ENCODE results near the gene CGNL1.

CGNL1 gene

DNA sequence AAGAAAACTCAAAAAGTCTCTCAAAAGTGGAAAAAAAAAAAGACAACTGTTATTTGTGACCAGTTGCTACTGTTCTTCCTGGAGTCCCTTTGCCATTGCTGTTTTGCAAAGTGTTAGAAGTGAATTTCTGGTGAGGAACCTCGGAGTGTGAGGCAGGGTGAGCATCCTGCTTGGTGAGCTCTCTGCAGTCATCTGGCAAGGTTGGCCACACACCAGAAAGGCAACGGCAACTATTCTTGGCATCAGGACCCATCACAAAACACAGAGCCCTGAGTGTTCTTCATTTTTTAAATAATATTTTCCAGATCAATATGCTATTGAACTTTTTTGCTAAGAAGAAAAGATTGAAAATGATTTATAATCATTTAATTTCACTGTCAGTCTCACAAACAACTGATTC lies 60.7 kb downstream of the CGNL1 start:
- H3K27ac ChIP-seq (ENCODE audit: insufficient read depth, low read depth, low read length, poor library complexity, severe bottlenecking), result no peak overlapping the region
- no peaks in the 10 kb centered on the region for H3K36me3 ChIP-seq (ENCODE audit: control insufficient read depth, insufficient read depth, low read length)
- WGBS, 2 experiments, result 82 to 88% methylated on average over 2 of the region's 2 CpGs

DNA sequence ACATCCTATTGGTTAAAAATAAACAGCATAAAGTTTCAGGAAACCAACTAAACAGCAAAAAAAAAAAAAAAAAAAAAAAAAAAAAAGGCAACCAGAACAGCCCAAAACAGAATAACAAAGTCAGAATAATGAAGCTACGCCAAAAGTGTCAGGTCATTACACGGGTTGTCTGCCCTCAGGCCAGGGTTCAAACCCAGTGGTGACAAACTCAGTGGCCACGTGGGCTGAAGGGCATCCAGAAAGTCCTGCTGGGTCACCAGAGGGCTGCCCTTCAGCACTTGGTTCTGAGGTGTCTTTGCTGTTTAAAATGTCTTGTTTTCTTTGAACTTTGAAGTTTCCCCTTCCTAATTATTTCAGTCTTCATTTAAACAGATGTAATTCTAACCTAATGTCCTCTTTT lies 61.3 kb downstream of the CGNL1 start:
- 87 to 91% methylated on average over 3 of the region's 3 CpGs for WGBS, 2 experiments
- Histone ChIP-seq H3K27me3 (ENCODE audit: control insufficient read depth, insufficient read depth, low read length, poor library complexity, severe bottlenecking) (no peaks in the 10 kb centered on the region), H3K36me3 (ENCODE audit: control insufficient read depth, insufficient read depth, low read length) (no peaks in the 10 kb centered on the region), H3K27ac (ENCODE audit: insufficient read depth, low read depth, low read length, poor library complexity, severe bottlenecking) (no peak overlapping the region), H3K4me3 (ENCODE audit: insufficient read depth, low read depth, low read length) (no peak overlapping the region), H3K4me1 (ENCODE audit: control insufficient read depth, insufficient read depth, low read length) (peaks cover 12% of the 10 kb centered on the region), H3K9me3 (ENCODE audit: control insufficient read depth, low read length) (no peaks in the 10 kb centered on the region)

More for the DNA sequence above, 60.7 kb downstream of the CGNL1 start:
- H3K27me3 ChIP-seq (ENCODE audit: control insufficient read depth, insufficient read depth, low read length, poor library complexity, severe bottlenecking), result no peaks in the 10 kb centered on the region
- H3K9me3 ChIP-seq (ENCODE audit: control insufficient read depth, low read length), result no peaks in the 10 kb centered on the region
- no peak overlapping the region for H3K4me3 ChIP-seq (ENCODE audit: insufficient read depth, low read depth, low read length)
- peaks cover 12% of the 10 kb centered on the region for H3K4me1 ChIP-seq (ENCODE audit: control insufficient read depth, insufficient read depth, low read length)

DNA sequence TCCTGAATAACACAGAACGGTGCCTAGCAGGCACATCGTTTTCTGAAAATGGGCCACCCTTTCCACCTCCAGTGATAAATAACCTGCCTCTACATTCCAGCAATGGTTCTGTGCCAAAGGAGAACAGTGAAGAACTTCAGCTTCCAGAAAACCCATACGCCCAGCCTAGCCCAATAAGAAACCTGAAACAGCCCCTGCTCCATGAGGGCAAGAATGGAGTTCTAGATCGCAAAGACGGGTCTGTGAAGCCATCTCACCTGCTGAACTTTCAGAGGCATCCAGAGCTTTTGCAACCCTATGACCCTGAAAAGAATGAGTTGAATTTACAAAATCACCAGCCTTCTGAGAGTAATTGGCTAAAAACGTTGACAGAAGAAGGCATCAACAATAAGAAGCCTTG lies 61.9 kb downstream of the CGNL1 start:
- no peaks in the 10 kb centered on the region for H3K36me3 ChIP-seq (ENCODE audit: control insufficient read depth, insufficient read depth, low read length)

DNA sequence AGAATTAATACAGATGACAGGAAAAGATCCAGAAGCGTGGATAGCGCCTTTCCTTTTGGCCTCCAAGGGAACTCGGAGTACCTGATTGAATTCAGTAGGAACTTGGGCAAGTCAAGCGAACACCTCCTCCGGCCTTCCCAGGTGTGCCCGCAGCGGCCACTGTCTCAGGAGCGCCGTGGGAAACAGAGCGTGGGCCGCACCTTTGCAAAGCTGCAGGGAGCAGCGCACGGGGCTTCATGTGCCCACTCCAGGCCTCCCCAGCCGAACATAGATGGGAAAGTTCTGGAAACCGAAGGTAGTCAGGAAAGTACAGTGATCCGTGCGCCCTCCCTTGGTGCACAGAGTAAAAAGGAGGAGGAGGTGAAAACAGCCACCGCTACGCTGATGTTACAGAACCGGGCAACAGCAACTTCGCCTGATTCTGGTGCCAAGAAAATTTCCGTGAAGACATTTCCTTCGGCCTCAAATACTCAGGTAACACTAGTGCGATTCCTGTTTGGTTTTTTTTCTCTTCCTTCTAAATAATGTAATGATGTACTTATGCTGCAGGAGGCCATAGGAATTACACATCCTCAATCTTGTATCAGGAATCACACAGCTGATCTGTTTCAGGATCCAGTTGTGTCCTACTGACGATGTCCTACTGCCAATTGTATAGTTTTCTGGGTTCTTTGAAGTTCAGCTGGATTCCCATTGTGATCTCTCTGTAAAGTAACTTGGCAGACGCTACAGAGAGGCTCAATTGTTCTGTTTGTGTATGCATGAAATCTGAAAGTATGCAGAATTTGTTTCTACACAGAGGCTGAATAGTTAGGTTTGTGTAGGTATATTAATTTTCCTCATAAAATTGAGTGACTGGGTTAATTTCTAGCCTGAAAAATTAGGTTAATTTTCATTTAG lies 63.1 kb downstream of the CGNL1 start:
- H3K9me3 ChIP-seq (ENCODE audit: control insufficient read depth, low read length), result no peaks in the 10 kb centered on the region
- 94% methylated on average over 25 to 26 of the region's 26 CpGs for WGBS, 2 experiments
- H3K27me3 ChIP-seq (ENCODE audit: control insufficient read depth, insufficient read depth, low read length, poor library complexity, severe bottlenecking), result no peaks in the 10 kb centered on the region
- peaks cover 12% of the 10 kb centered on the region for H3K4me1 ChIP-seq (ENCODE audit: control insufficient read depth, insufficient read depth, low read length)
- H3K4me3 ChIP-seq (ENCODE audit: insufficient read depth, low read depth, low read length), result no peak overlapping the region
- no peak overlapping the region for H3K27ac ChIP-seq (ENCODE audit: insufficient read depth, low read depth, low read length, poor library complexity, severe bottlenecking)
- H3K36me3 ChIP-seq (ENCODE audit: control insufficient read depth, insufficient read depth, low read length), result no peaks in the 10 kb centered on the region

More for the DNA sequence above, 61.9 kb downstream of the CGNL1 start:
- Histone ChIP-seq H3K9me3 (ENCODE audit: control insufficient read depth, low read length) (no peaks in the 10 kb centered on the region), H3K27me3 (ENCODE audit: control insufficient read depth, insufficient read depth, low read length, poor library complexity, severe bottlenecking) (no peaks in the 10 kb centered on the region), H3K4me1 (ENCODE audit: control insufficient read depth, insufficient read depth, low read length) (peaks cover 12% of the 10 kb centered on the region), H3K27ac (ENCODE audit: insufficient read depth, low read depth, low read length, poor library complexity, severe bottlenecking) (no peak overlapping the region), H3K4me3 (ENCODE audit: insufficient read depth, low read depth, low read length) (no peak overlapping the region)
- 93 to 97% methylated on average over 6 of the region's 6 CpGs for WGBS, 2 experiments

DNA sequence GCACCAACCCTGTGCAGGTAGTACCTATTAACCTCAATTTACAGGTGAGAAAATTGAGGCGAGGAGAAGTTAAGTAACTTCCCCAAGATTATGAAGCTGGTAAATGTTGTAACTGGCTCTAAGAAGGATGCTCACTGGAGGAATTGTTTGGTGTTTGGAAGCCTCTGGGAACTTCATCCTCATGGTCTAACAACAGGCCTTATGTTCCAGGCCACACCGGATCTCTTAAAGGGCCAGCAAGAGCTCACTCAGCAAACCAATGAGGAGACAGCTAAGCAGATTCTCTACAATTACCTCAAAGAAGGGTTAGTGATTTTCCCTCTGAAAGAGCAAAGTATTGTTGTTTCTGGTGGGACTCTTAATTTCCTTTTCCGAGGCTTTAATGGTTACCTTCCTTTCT lies 63.9 kb downstream of the CGNL1 start:
- no peaks in the 10 kb centered on the region for H3K36me3 ChIP-seq (ENCODE audit: control insufficient read depth, insufficient read depth, low read length)
- WGBS, 2 experiments, result 83 to 86% methylated on average over 3 of the region's 3 CpGs
- H3K4me1 ChIP-seq (ENCODE audit: control insufficient read depth, insufficient read depth, low read length), result peaks cover 12% of the 10 kb centered on the region
- no peak overlapping the region for H3K27ac ChIP-seq (ENCODE audit: insufficient read depth, low read depth, low read length, poor library complexity, severe bottlenecking)
- no peaks in the 10 kb centered on the region for H3K27me3 ChIP-seq (ENCODE audit: control insufficient read depth, insufficient read depth, low read length, poor library complexity, severe bottlenecking)
- no peak overlapping the region for H3K4me3 ChIP-seq (ENCODE audit: insufficient read depth, low read depth, low read length)
- H3K9me3 ChIP-seq (ENCODE audit: control insufficient read depth, low read length), result no peaks in the 10 kb centered on the region

DNA sequence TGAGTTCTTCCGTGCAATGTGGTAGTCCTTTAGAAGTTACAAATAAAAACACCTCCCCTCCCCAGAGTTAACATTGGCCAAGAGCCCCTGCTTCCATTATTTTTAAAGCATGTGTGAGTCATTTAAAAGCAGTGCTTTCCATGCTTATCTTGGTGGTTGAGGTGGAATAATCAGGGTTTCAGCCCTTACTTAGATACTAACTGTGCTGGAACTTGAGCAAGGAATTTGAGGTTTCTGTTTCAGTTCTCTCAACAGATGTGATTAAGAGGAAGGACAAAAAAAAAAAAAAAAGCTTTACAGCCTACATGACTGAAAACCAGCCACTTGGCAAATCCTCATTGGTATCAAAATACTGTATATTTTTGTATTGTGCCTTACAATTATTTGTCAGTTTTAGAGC lies 64.5 kb downstream of the CGNL1 start:
- Histone ChIP-seq H3K4me3 (ENCODE audit: insufficient read depth, low read depth, low read length) (no peak overlapping the region), H3K27ac (ENCODE audit: insufficient read depth, low read depth, low read length, poor library complexity, severe bottlenecking) (no peak overlapping the region), H3K27me3 (ENCODE audit: control insufficient read depth, insufficient read depth, low read length, poor library complexity, severe bottlenecking) (no peaks in the 10 kb centered on the region), H3K4me1 (ENCODE audit: control insufficient read depth, insufficient read depth, low read length) (peaks cover 15% of the 10 kb centered on the region), H3K9me3 (ENCODE audit: control insufficient read depth, low read length) (no peaks in the 10 kb centered on the region), H3K36me3 (ENCODE audit: control insufficient read depth, insufficient read depth, low read length) (no peaks in the 10 kb centered on the region)
- 0% methylated on average over 1 of the region's 1 CpG for WGBS, 2 experiments

DNA sequence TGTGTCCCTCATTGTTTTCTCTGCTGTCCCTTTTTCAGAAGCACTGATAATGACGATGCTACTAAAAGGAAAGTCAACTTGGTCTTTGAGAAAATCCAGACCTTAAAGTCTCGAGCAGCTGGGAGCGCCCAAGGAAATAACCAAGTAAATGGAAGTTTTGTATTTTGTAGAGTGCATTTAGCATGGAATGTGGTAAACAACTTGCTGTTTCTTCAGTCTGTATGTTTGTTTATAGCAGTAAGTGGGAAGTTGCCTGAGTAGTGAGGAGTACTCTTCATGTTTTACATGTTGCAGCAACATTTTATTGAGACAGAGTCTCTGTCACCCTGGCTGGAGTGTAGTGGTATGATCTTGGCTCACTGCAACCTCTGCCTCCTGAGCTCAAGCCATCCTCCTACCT lies 66.0 kb downstream of the CGNL1 start:
- H3K27me3 ChIP-seq (ENCODE audit: control insufficient read depth, insufficient read depth, low read length, poor library complexity, severe bottlenecking), result no peaks in the 10 kb centered on the region
- whole genome bisulfite sequencing, 2 experiments, result 95 to 97% methylated on average over 3 of the region's 3 CpGs
- H3K27ac ChIP-seq (ENCODE audit: insufficient read depth, low read depth, low read length, poor library complexity, severe bottlenecking), result no peak overlapping the region
- no peak overlapping the region for H3K4me3 ChIP-seq (ENCODE audit: insufficient read depth, low read depth, low read length)
- H3K36me3 ChIP-seq (ENCODE audit: control insufficient read depth, insufficient read depth, low read length), result no peaks in the 10 kb centered on the region
- peaks cover 15% of the 10 kb centered on the region for H3K4me1 ChIP-seq (ENCODE audit: control insufficient read depth, insufficient read depth, low read length)
- H3K9me3 ChIP-seq (ENCODE audit: control insufficient read depth, low read length), result no peaks in the 10 kb centered on the region

DNA sequence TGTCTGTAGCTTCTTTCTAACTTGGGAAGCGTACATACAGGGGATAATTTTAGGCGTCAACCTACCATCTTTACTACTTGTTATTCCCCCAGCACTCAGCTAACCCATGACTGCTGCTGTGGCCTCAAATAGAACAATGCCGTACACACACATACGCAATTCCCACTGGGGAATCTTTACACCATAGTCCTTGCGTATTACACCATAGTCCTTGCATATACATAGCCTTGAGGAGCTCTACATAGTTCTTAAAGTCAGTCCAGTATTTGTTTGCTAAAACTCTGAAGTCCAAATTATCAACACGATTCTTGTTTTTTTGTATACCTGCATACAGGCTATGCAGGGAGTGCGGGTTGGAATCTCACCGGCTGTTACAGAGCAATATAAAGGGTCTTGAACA lies 67.2 kb downstream of the CGNL1 start:
- WGBS, 2 experiments, result 95% methylated on average over 8 of the region's 8 CpGs
- H3K4me1 ChIP-seq (ENCODE audit: control insufficient read depth, insufficient read depth, low read length), result peaks cover 15% of the 10 kb centered on the region

DNA sequence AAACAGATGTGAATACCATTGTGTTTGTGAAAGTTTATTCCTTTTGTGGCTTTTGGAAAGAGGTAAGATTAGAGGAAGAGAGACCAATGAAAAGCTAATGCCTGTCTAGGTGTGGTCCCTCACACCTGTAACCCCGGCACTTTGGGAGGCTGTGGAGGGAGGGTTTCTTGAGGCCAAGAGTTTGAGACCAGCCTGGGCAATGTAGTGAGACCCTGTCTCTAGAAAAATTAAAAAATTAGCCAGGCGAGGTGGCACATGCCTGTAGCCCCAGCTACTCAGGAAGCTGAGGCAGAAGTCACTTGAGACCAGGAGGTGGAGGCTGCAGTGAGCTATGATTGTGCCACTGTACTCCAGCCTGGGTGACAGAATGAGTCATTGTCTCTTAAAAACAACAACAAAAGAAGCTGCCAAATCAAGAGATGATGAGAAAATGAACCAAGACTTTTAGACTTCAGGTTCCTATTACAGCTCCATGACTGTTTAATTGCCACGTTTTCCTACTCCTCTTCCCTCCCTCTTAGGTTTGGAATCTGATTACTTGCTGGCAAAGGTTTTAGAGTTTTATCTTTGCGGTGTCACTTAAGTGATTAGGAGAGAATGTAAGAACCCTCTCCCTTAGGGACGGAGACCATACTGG lies 68.7 kb downstream of the CGNL1 start:
- no peaks in the 10 kb centered on the region for H3K27me3 ChIP-seq (ENCODE audit: control insufficient read depth, insufficient read depth, low read length, poor library complexity, severe bottlenecking)
- peaks cover 10% of the 10 kb centered on the region for H3K4me1 ChIP-seq (ENCODE audit: control insufficient read depth, insufficient read depth, low read length)
- H3K36me3 ChIP-seq (ENCODE audit: control insufficient read depth, insufficient read depth, low read length), result no peaks in the 10 kb centered on the region
- no peaks in the 10 kb centered on the region for H3K9me3 ChIP-seq (ENCODE audit: control insufficient read depth, low read length)
- no peak overlapping the region for H3K4me3 ChIP-seq (ENCODE audit: insufficient read depth, low read depth, low read length)
- no peak overlapping the region for H3K27ac ChIP-seq (ENCODE audit: insufficient read depth, low read depth, low read length, poor library complexity, severe bottlenecking)
- WGBS, 2 experiments, result 80 to 87% methylated on average over 5 of the region's 5 CpGs

More for the DNA sequence above, 67.2 kb downstream of the CGNL1 start:
- H3K4me3 ChIP-seq (ENCODE audit: insufficient read depth, low read depth, low read length), result no peak overlapping the region
- H3K27me3 ChIP-seq (ENCODE audit: control insufficient read depth, insufficient read depth, low read length, poor library complexity, severe bottlenecking), result no peaks in the 10 kb centered on the region
- no peak overlapping the region for H3K27ac ChIP-seq (ENCODE audit: insufficient read depth, low read depth, low read length, poor library complexity, severe bottlenecking)
- H3K9me3 ChIP-seq (ENCODE audit: control insufficient read depth, low read length), result no peaks in the 10 kb centered on the region
- no peaks in the 10 kb centered on the region for H3K36me3 ChIP-seq (ENCODE audit: control insufficient read depth, insufficient read depth, low read length)

DNA sequence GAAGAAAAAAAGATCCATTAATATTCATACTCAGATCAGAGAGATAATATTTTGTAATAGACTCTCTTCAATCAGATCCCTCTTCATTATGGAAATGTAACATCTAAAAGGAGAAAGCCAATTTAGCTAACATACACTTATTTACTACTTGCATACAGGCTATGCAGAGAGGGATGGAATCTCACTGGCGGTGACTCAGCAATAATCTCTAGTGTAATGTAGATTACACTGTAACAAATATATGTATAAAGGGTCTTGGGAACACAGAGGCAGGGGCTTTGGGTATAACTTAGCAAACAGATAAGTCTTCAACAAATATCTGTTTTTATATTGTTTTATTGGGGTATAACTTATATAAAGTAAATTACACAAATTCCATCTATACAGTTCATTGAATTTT lies 69.6 kb downstream of the CGNL1 start:
- Histone ChIP-seq H3K27ac (ENCODE audit: insufficient read depth, low read depth, low read length, poor library complexity, severe bottlenecking) (no peak overlapping the region), H3K36me3 (ENCODE audit: control insufficient read depth, insufficient read depth, low read length) (no peaks in the 10 kb centered on the region), H3K4me3 (ENCODE audit: insufficient read depth, low read depth, low read length) (no peak overlapping the region), H3K27me3 (ENCODE audit: control insufficient read depth, insufficient read depth, low read length, poor library complexity, severe bottlenecking) (no peaks in the 10 kb centered on the region), H3K9me3 (ENCODE audit: control insufficient read depth, low read length) (no peaks in the 10 kb centered on the region), H3K4me1 (ENCODE audit: control insufficient read depth, insufficient read depth, low read length) (peaks cover 5% of the 10 kb centered on the region)
- WGBS, 2 experiments, result 89% methylated on average over 1 of the region's 1 CpG; no CpG with 5 or more reads in 1 of the 2 experiments

Data from ectodermal cell (in vitro differentiated cells).